Fibroblast of the aortic adventitia (primary cell): ENCODE data around the gene ZNF469. TPM values are rescaled to one million over a fixed set of nuclear protein-coding genes. Genes with fewer than 3 reads are reported as not detected.

ENCODE experiments used
- DNase-seq: peaks from one replicate; pipeline ENCODE4 v3.0.0-alpha.2; 2010; ENCODE audit warnings: low read depth
- H3K4me3 ChIP-seq: 2 replicates; pipeline ENCODE4 v1.5.1; 2011; ENCODE audit warnings: low read depth, mild to moderate bottlenecking, control low read depth, low read length, moderate library complexity
- CTCF ChIP-seq: IDR thresholded peaks from 2 replicates; pipeline ENCODE4 v1.5.1; 2011; ENCODE audit warnings: mild to moderate bottlenecking, low read length, control low read depth, inconsistent platforms; ENCODE audit not compliant: insufficient read depth
- total RNA-seq: library from RNA; depleted of rRNA; stranded (reverse); fragments of >200 nt; gene quantifications from 2 replicates; pipeline ENCODE4 v1.2.3, GENCODE V29; 2012; ENCODE audit warnings: low replicate concordance

ZNF469 gene
- total RNA-seq, 1 donor: 7.0 TPM

DNA sequence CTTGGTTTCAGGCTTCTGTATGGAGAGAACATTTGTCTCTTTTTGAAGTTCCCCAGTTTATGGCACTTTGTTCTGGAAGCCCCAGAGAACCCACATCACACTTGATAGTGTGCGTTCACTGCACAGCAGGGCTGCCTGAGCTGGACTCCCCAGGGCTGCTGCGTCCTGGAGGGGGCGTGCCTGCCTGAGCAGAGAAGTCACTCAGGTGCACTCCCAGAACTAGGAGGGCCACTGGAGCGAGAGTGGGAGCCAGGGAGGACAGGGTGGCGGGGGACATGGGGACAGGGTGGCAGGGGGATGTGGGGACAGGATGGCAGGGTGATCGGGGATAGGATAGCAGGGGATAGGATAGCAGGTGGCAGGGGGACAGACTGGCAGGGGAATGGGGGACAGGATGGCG, 43.9 kb upstream of the ZNF469 start:
- TF ChIP-seq CTCF: no peak
- DNase-seq: no peak

GRCh38 chr16:88339930-88340754, 42.6 kb upstream of the ZNF469 start:
- TF ChIP-seq CTCF: no peak
- DNase-seq: no peak
- H3K4me3 ChIP-seq: no peak overlapping the region

More for the DNA sequence above, 43.9 kb upstream of the ZNF469 start:
- no peak overlapping the region for H3K4me3 ChIP-seq

DNA sequence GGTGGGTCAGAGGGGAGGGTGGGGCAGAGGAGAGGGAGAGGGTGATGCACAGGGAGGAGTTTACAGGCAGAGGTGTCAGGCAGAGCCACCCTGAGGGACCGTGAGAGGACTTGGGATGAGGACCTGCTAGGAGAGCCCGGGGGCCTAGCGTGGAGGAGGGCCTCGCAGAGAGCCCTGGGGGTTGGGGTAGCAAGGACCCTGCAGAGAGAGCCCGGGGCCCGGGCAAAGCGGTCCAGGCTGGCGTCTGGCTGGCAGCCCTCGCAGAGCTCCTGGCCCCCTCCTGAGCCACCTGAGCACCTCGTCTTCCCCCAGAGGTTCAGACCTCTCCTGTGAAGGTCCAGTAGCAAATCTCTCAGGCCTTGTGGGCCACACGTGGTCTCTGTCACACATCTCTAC, 42.0 kb upstream of the ZNF469 start:
- no peak for TF ChIP-seq CTCF
- no peak for DNase-seq
- no peak overlapping the region for H3K4me3 ChIP-seq

GRCh38 chr16:88341551-88342290, 41.0 kb upstream of the ZNF469 start:
- no peak for DNase-seq
- no peak for TF ChIP-seq CTCF
- H3K4me3 ChIP-seq: no peak overlapping the region

DNA sequence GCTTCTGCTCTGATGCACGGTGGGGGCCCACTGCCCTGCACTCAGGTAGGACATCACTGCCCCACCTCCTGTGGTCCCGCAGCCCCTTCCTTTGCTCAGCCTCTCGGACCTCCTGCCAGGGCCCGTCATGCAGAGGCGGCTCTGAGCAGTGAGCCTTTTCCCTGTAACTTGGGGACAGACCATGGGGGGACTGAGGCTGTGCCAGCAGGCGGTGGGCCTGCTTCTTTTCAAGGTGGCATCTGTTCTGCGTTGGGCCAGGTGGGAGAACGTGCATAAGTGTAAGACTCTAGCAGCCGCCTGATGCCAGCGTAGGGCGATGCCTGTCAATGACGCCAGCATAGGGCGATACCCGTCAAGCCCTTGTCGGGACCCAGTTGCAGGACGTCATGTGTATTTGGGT, 40.3 kb upstream of the ZNF469 start:
- DNase-seq: no peak
- TF ChIP-seq CTCF: no peak
- H3K4me3 ChIP-seq: no peak overlapping the region

DNA sequence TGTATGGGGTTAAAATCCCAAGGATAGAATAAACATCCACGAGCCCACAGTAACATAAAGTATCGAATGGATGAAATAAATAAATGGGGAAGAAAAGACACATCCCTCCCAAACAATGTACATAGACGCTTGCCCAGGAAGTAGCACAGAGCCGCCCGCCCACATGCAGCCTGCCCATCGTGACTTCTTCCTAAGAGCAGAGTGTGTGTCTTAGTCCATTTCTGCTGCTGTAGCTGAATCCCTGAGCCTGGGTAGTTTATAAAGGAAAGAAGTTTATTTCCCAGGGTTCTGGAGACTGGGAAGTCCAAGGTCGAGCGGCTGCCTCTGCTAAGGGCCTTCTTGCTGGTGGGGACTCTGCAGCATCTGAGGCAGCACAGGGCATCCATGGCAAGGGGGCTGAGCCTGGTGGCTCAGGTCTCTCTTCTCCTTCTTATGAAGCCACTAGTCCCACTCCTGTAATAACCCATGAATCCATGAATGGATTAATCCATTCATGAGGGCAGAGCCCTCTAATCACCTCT, 39.4 kb upstream of the ZNF469 start:
- no peak for DNase-seq
- H3K4me3 ChIP-seq: no peak overlapping the region
- no peak for TF ChIP-seq CTCF
